RWPE1 (cell line): ENCODE measurements around the gene SLC13A2.

Source experiments
- CTCF ChIA-PET: fragments of 350-600 bp; sonication (Branson Sonifier 250); formaldehyde crosslinking; extraction: SDS; loops from one replicate; lab custom pipeline; 2021; lab: Yijun Ruan, JAX
- POLR2A ChIA-PET: fragments of 400-600 bp; formaldehyde crosslinking; extraction: SDS; loops from one replicate; lab custom pipeline; 2020; ENCODE audit warnings: antibody characterized with exemption; ENCODE audit not compliant: low non-redundant PET; lab: Yijun Ruan, JAX
- DNase-seq: peaks from one replicate; pipeline ENCODE4 v3.0.0; 2012; ENCODE audit warnings: low spot score
- H3K27ac ChIP-seq: fragments of 450-650 bp; 2 replicates; pipeline ENCODE4 v1.5.1; 2017
- CTCF ChIP-seq: fragments of 450-650 bp; conservative IDR thresholded peaks from 2 replicates; pipeline ENCODE4 v1.5.1; 2017; ENCODE audit warnings: low read depth, mild to moderate bottlenecking

SLC13A2 gene

GRCh38 chr17:28545141-28545503 is 71.7 kb downstream of the SLC13A2 start:
- ChIA-PET POLR2A (no interaction called here), CTCF (no interaction called here)
- TF ChIP-seq CTCF: no peak
- DNase-seq: no peak
- H3K27ac ChIP-seq: no peak overlapping the region

- H3K27ac ChIP-seq: no peak overlapping the region
- ChIA-PET POLR2A (no interaction called here), CTCF (interaction anchor here (0.6 kb wide), 1 partner anchor 48 kb away, joined by 3 read pairs; no protein-coding TSS in a partner anchor)
- DNase-seq: no peak
- TF ChIP-seq CTCF: no peak
These were observed 72.5 kb downstream of the SLC13A2 start for GRCh38 chr17:28545787-28546415.

GRCh38 chr17:28547096-28547622 is 73.7 kb downstream of the SLC13A2 start:
- ChIA-PET POLR2A (no interaction called here), CTCF (interaction anchor here (0.6 to 1.3 kb wide), 8 partner anchors 10 to 588 kb away, joined by 3 to 6 read pairs (median 4); no protein-coding TSS in a partner anchor)
- TF ChIP-seq CTCF: no peak
- H3K27ac ChIP-seq: no peak overlapping the region
- DNase-seq: no peak
